HFF-Myc (cell line): ENCODE results near the gene ROM1.

Experiments
- DNase-seq: peaks from one replicate; pipeline ENCODE4 v3.0.0-alpha.2; 2011; ENCODE audit warnings: low read depth; ENCODE audit errors: extremely low read depth
- H3K4me3 ChIP-seq: replicated peaks from 2 replicates; pipeline ENCODE4 v1.5.1; 2011; ENCODE audit warnings: low read depth, mild to moderate bottlenecking, control low read depth, low read length
- CTCF ChIP-seq: IDR thresholded peaks from 2 replicates; pipeline ENCODE4 v1.5.1; 2012; ENCODE audit warnings: mild to moderate bottlenecking, low read depth, low read length, control low read depth; ENCODE audit errors: missing control alignments

The ROM1 gene

GRCh38 chr11:62591448-62592145 lies 21.5 kb upstream of the ROM1 start, which contains the start of gene TUT1:
TSS of gene TUT1 (minus strand) at chr11:62591523. CDS start at chr11:62591485, 38 bp downstream.
- TF ChIP-seq CTCF, result no peak
- peak within 1 kb of the TSS; percentile 94 for H3K4me3 ChIP-seq
- DNase-seq, result peak; percentile 98

GRCh38 chr11:62592146-62592815 lies 20.8 kb upstream of the ROM1 start:
- no peak for DNase-seq
- no peak for TF ChIP-seq CTCF
- H3K4me3 ChIP-seq, result peak overlapping the region; percentile 94

GRCh38 chr11:62592989-62593421 lies 20.1 kb upstream of the ROM1 start:
- no peak for TF ChIP-seq CTCF
- no peak for DNase-seq
- H3K4me3 ChIP-seq, result no peak overlapping the region

- TF ChIP-seq CTCF, result peak; percentile 74
- no peak for DNase-seq
- no peak overlapping the region for H3K4me3 ChIP-seq
Measured at GRCh38 chr11:62593434-62594044, 19.5 kb upstream of the ROM1 start.

- no peak for TF ChIP-seq CTCF
- no peak for DNase-seq
- H3K4me3 ChIP-seq, result no peak overlapping the region
Measured at GRCh38 chr11:62595124-62595523, 17.9 kb upstream of the ROM1 start.

GRCh38 chr11:62599069-62599696 lies 13.9 kb upstream of the ROM1 start:
- peak overlapping the region; percentile 92 for H3K4me3 ChIP-seq
- no peak for TF ChIP-seq CTCF
- peak; percentile 98 for DNase-seq
